Endothelial cell of umbilical vein (primary cell): ENCODE data around the gene ADCY7. TPM values are rescaled to one million over a fixed set of nuclear protein-coding genes. Genes with fewer than 3 reads are reported as not detected.

Experiments used
- BruUV-seq: library from RNA; stranded (reverse); fragments of 400-500 nt; replicated peaks from 2 replicates; lab custom pipeline; 2021; lab: Mats Ljungman, UMichigan
- CTCF ChIA-PET: fragments of 300-600, 350-600 bp; sonication (Branson Sonifier 250); formaldehyde crosslinking; loops from one replicate; lab custom pipeline; 2021; ENCODE audit warnings: antibody characterized with exemption, inconsistent platforms; lab: Charles Lee
- POLR2A ChIA-PET: fragments of 300-600, 350-600 bp; sonication (Branson Sonifier 250); formaldehyde crosslinking; loops from one replicate; lab custom pipeline; 2021; ENCODE audit warnings: antibody characterized with exemption, inconsistent platforms; lab: Charles Lee
- DNase-seq: peaks from one replicate; pipeline ENCODE4 v3.0.0-alpha.2; 2011; ENCODE audit warnings: low read depth, low spot score
- FAIRE-seq: peaks from 2 replicates; lab custom pipeline; 2011; peaks lifted over from hg19 to GRCh38; lab: Jason Lieb, UNC
- H2AFZ ChIP-seq: 2 replicates; pipeline ENCODE4 v1.6.0; 2012; ENCODE audit warnings: low read depth, low read length, control low read depth, inconsistent platforms
- H3K27ac ChIP-seq: 2 replicates; pipeline ENCODE4 v1.5.1; 2011; ENCODE audit warnings: low read depth, mild to moderate bottlenecking, control low read depth, low read length, moderate library complexity; ENCODE audit not compliant: insufficient read depth
- H3K27me3 ChIP-seq, 2 experiments: 2 replicates each; pipeline versions ENCODE4 v1.6.0 to v1.6.1; 2011; ENCODE audit warnings: low read length in 2 of 2, mixed read lengths in 1 of 2; ENCODE audit not compliant: control insufficient read depth in 2 of 2, insufficient read depth in 2 of 2
- H3K36me3 ChIP-seq, 2 experiments: 2 replicates in 1 of 2; 3 replicates in 1 of 2; pipeline ENCODE4 v1.5.1; 2011; ENCODE audit warnings: low read length in 2 of 2, mild to moderate bottlenecking in 1 of 2, moderate library complexity in 1 of 2; ENCODE audit not compliant: control insufficient read depth in 2 of 2, insufficient read depth in 2 of 2; ENCODE audit errors: extremely low read depth in 1 of 2
- H3K4me1 ChIP-seq: 3 replicates; pipeline ENCODE4 v1.5.1; 2011; ENCODE audit warnings: mild to moderate bottlenecking, low read length; ENCODE audit not compliant: control insufficient read depth, insufficient read depth; ENCODE audit errors: extremely low read depth
- H3K4me2 ChIP-seq: 2 replicates; pipeline ENCODE4 v1.6.1; 2011; ENCODE audit warnings: low read length, control low read depth, mixed read lengths; ENCODE audit not compliant: insufficient read depth
- H3K4me3 ChIP-seq, 3 experiments: fragments of 200-600 bp in 1 of 3; sonication (generic), shearing (Covaris generic) in 1 of 3; replicated peaks in 1 of 3; 2 replicates each; pipeline ENCODE4 v1.5.1; 2011 to 2016; ENCODE audit warnings: control low read depth in 3 of 3, low read length in 3 of 3, mild to moderate bottlenecking in 2 of 3, inconsistent platforms in 1 of 3, low read depth in 1 of 3, moderate library complexity in 1 of 3; ENCODE audit not compliant: insufficient read depth in 1 of 3
- H3K79me2 ChIP-seq: 2 replicates; pipeline ENCODE4 v1.6.0; 2012; ENCODE audit warnings: low read length, inconsistent platforms; ENCODE audit not compliant: control insufficient read depth, insufficient read depth
- H3K9ac ChIP-seq: replicated peaks from 2 replicates; pipeline ENCODE3; 2011; ENCODE audit warnings: low read length, control low read depth; ENCODE audit not compliant: insufficient read depth; ENCODE audit errors: extremely low read depth
- H3K9me1 ChIP-seq: replicated peaks from 3 replicates; pipeline ENCODE4 v1.6.0; 2011; ENCODE audit warnings: mild to moderate bottlenecking, low read length; ENCODE audit not compliant: control insufficient read depth, insufficient read depth; ENCODE audit errors: extremely low read depth
- H3K9me3 ChIP-seq: replicated peaks from 2 replicates; pipeline ENCODE4 v1.5.1; 2012; ENCODE audit warnings: low read length, inconsistent platforms; ENCODE audit not compliant: control insufficient read depth, insufficient read depth
- H4K20me1 ChIP-seq: replicated peaks from 2 replicates; pipeline ENCODE3; 2011; ENCODE audit warnings: mild to moderate bottlenecking, low read length; ENCODE audit not compliant: control insufficient read depth, insufficient read depth; ENCODE audit errors: extremely low read depth
- EZH2 ChIP-seq: IDR thresholded peaks from 2 replicates; pipeline ENCODE4 v1.6.1; 2012; ENCODE audit warnings: borderline replicate concordance, low read depth, mild to moderate bottlenecking, moderate library complexity, low read length, inconsistent platforms; ENCODE audit not compliant: severe bottlenecking
- JUN ChIP-seq: IDR thresholded peaks from 2 replicates; pipeline ENCODE4 v1.6.1; 2011; ENCODE audit warnings: borderline replicate concordance, low read depth; ENCODE audit not compliant: insufficient read length, insufficient read depth
- MYC ChIP-seq: IDR thresholded peaks from one replicate; pipeline ENCODE4 v1.6.1; 2011; ENCODE audit warnings: mild to moderate bottlenecking, low read depth, low read length
- dilution Hi-C: fragments of 300-500 bp; cut with MboI; formaldehyde crosslinking; loops from one replicate; pipeline ENCODE4 v1.15.0; 2019; ENCODE audit warnings: low sequenced_read_pairs; ENCODE audit not compliant: extremely low pct_ligation_motif_present
- intact Hi-C: fragments of 100-400 bp; cut with micrococcal nuclease; formaldehyde crosslinking; loops from one replicate; pipeline ENCODE4 v1.10.0; 2022
- polyA plus RNA-seq, 4 experiments: library from polyadenylated mRNA; depleted of rRNA in 3 of 4; stranded (reverse) in 3 of 4; unstranded in 1 of 4; fragments of >200 nt; gene quantifications; 2 replicates each; pipeline versions ENCODE4 v1.2.1 to v1.2.3, GENCODE V29; 2011 to 2012; ENCODE audit warnings: missing spikeins in 1 of 4
- total RNA-seq: library from RNA; stranded (reverse); gene quantifications from 2 replicates; pipeline ENCODE4 v1.2.3, GENCODE V29; 2021
- TF ChIP-seq, protein P1 (sequence below): IDR thresholded peaks from 2 replicates; pipeline ENCODE4 v1.6.1; 2011; ENCODE audit not compliant: insufficient read depth, insufficient read length
- TF ChIP-seq, protein P2 (sequence below), 2 donors: IDR thresholded peaks; 1 replicate in 1 of 2; 2 replicates in 1 of 2; pipeline ENCODE4 v1.5.1; 2011; ENCODE audit warnings: low read length in 2 of 2, mild to moderate bottlenecking in 2 of 2, moderate library complexity in 2 of 2, control low read depth in 1 of 2, inconsistent platforms in 1 of 2, low read depth in 1 of 2; ENCODE audit not compliant: insufficient read depth in 1 of 2; ENCODE audit errors: extremely low read depth in 1 of 2

The ADCY7 gene
- total and polyA plus RNA-seq, 2 donors (not counting 3 experiments of a cell fraction or from before 2014, with no cell fraction given): 3.5 to 9.3 TPM

- no peak overlapping the region for H3K4me2 ChIP-seq
- H3K79me2 ChIP-seq: no peaks in the 10 kb centered on the region
- H2AFZ ChIP-seq: no peak overlapping the region
- H3K36me3 ChIP-seq: peaks cover 12 to 13% of the 10 kb centered on the region in 2 experiments
- BruUV-seq: no TSS peak
- dilution Hi-C loops (no loop called here), intact Hi-C loops (loop anchor here (2.0 kb wide), 1 partner anchor 65 kb away; no protein-coding TSS in a partner anchor)
- no peak overlapping the region for H3K4me3 ChIP-seq
- POLR2A ChIA-PET: no interaction called here
- no peaks in the 10 kb centered on the region for H3K9me1 ChIP-seq
- H3K27me3 ChIP-seq: no peaks in the 10 kb centered on the region
- H3K27ac ChIP-seq: no peak overlapping the region
- FAIRE-seq: no peak
- H3K4me1 ChIP-seq: peaks cover 12% of the 10 kb centered on the region
- CTCF ChIA-PET: no interaction called here
- H3K9ac ChIP-seq: no peak overlapping the region
- H4K20me1 ChIP-seq: no peaks in the 10 kb centered on the region
- H3K9me3 ChIP-seq: no peaks in the 10 kb centered on the region
- TF ChIP-seq, protein P1, sequence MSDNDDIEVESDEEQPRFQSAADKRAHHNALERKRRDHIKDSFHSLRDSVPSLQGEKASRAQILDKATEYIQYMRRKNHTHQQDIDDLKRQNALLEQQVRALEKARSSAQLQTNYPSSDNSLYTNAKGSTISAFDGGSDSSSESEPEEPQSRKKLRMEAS: no peak
- TF ChIP-seq MYC (no peak), JUN (no peak), EZH2 (no peak)
- TF ChIP-seq, protein P2, sequence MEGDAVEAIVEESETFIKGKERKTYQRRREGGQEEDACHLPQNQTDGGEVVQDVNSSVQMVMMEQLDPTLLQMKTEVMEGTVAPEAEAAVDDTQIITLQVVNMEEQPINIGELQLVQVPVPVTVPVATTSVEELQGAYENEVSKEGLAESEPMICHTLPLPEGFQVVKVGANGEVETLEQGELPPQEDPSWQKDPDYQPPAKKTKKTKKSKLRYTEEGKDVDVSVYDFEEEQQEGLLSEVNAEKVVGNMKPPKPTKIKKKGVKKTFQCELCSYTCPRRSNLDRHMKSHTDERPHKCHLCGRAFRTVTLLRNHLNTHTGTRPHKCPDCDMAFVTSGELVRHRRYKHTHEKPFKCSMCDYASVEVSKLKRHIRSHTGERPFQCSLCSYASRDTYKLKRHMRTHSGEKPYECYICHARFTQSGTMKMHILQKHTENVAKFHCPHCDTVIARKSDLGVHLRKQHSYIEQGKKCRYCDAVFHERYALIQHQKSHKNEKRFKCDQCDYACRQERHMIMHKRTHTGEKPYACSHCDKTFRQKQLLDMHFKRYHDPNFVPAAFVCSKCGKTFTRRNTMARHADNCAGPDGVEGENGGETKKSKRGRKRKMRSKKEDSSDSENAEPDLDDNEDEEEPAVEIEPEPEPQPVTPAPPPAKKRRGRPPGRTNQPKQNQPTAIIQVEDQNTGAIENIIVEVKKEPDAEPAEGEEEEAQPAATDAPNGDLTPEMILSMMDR (IDR thresholded peaks at IDR 0.05; ENCODE audit: extremely low read depth in 1 of 2, insufficient read depth in 1 of 2, low read depth in 1 of 2, low read length in 2 of 2): no peak
- DNase-seq: no peak
Measured at GRCh38 chr16:50311891-50312501, 45.6 kb downstream of the ADCY7 start.
